ENCODE data around the gene HOGA1.
"Not testable (repeated sequence)": the region's sequence is repeated elsewhere in the genome, so short reads cannot be mapped to it uniquely, and the experiment has no call there.

HOGA1 gene

GRCh38 chr10:97631098-97631497 is 46.9 kb downstream of the HOGA1 start:
- Mint-ChIP-seq H3K9me3 (no peaks in the 10 kb centered on the region), H3K27ac (no peak overlapping the region), H3K4me3 (no peak overlapping the region), H3K36me3 (no peaks in the 10 kb centered on the region), H3K4me1 (peaks cover 16% of the 10 kb centered on the region), H3K27me3 (peaks cover 8% of the 10 kb centered on the region)
- DNase-seq = no peak
- CTCF ChIA-PET = no interaction called here

GRCh38 chr10:97632949-97633884 is 49.0 kb downstream of the HOGA1 start, which contains the start of gene MORN4:
MORN4 (minus strand) TSS chr10:97633500; CDS start chr10:97619653, 13,847 bp downstream.
- Mint-ChIP-seq H3K27me3 (peaks cover 8% of the 10 kb centered on the region), H3K9me3 (no peaks in the 10 kb centered on the region), H3K4me1 (peaks cover 16% of the 10 kb centered on the region), H3K36me3 (no peaks in the 10 kb centered on the region), H3K27ac (peak within 1 kb of the TSS; percentile 82), H3K4me3 (peak within 1 kb of the TSS; percentile 94)
- peak; percentile 94 for DNase-seq
- CTCF ChIA-PET = interaction anchor here (1.2 kb wide), 1 partner anchor 16 kb away, joined by 3 read pairs; no protein-coding TSS in a partner anchor

GRCh38 chr10:97633921-97634320 is 49.7 kb downstream of the HOGA1 start:
- peaks cover 16% of the 10 kb centered on the region for H3K4me1 Mint-ChIP-seq
- CTCF ChIA-PET = interaction anchor here (1.2 kb wide), 1 partner anchor 15 kb away, joined by 3 read pairs; no protein-coding TSS in a partner anchor
- H3K9me3 Mint-ChIP-seq = no peaks in the 10 kb centered on the region
- no peaks in the 10 kb centered on the region for H3K36me3 Mint-ChIP-seq
- DNase-seq = peak; percentile 23
- H3K4me3 Mint-ChIP-seq = peak overlapping the region; percentile 94
- H3K27me3 Mint-ChIP-seq = peaks cover 8% of the 10 kb centered on the region
- H3K27ac Mint-ChIP-seq = peak overlapping the region; percentile 60

GRCh38 chr10:97635577-97635976 is 51.4 kb downstream of the HOGA1 start:
- H3K9me3 Mint-ChIP-seq = no peaks in the 10 kb centered on the region
- peaks cover 23% of the 10 kb centered on the region for H3K4me1 Mint-ChIP-seq
- no peak overlapping the region for H3K27ac Mint-ChIP-seq
- CTCF ChIA-PET = no interaction called here
- no peaks in the 10 kb centered on the region for H3K36me3 Mint-ChIP-seq
- H3K4me3 Mint-ChIP-seq = no peak overlapping the region
- peaks cover 12% of the 10 kb centered on the region for H3K27me3 Mint-ChIP-seq
- no peak for DNase-seq

GRCh38 chr10:97639090-97639489 is 54.9 kb downstream of the HOGA1 start:
- H3K4me1 Mint-ChIP-seq = peaks cover 26% of the 10 kb centered on the region

GRCh38 chr10:97640174-97640867 is 56.1 kb downstream of the HOGA1 start, which contains the start of gene PI4K2A:
PI4K2A (plus strand) TSS chr10:97640671; CDS start chr10:97640743, 72 bp downstream.
- CTCF ChIA-PET = no interaction called here
- peak within 1 kb of the TSS; percentile 97 for H3K4me3 Mint-ChIP-seq
- H3K4me1 Mint-ChIP-seq = peaks cover 26% of the 10 kb centered on the region
- DNase-seq = peak; percentile 100
- peaks cover 4% of the 10 kb centered on the region for H3K27me3 Mint-ChIP-seq
- peaks cover 10% of the 10 kb centered on the region for H3K36me3 Mint-ChIP-seq
- no peaks in the 10 kb centered on the region for H3K9me3 Mint-ChIP-seq
- H3K27ac Mint-ChIP-seq = peak within 1 kb of the TSS; percentile 93

More at GRCh38 chr10:97639090-97639489, 54.9 kb downstream of the HOGA1 start:
- CTCF ChIA-PET = interaction anchor here (0.7 to 0.9 kb wide), 2 partner anchors 38 to 601 kb away, joined by 3 read pairs; no protein-coding TSS in a partner anchor
- not testable (repeated sequence) for H3K4me3 Mint-ChIP-seq, DNase-seq, H3K36me3 Mint-ChIP-seq, H3K27ac Mint-ChIP-seq, H3K9me3 Mint-ChIP-seq, H3K27me3 Mint-ChIP-seq

GRCh38 chr10:97640868-97641811 is 57.0 kb downstream of the HOGA1 start:
- Mint-ChIP-seq H3K27ac (peak overlapping the region; percentile 93), H3K4me1 (peaks cover 26% of the 10 kb centered on the region), H3K36me3 (peaks cover 13% of the 10 kb centered on the region), H3K4me3 (peak overlapping the region; percentile 97), H3K9me3 (no peaks in the 10 kb centered on the region), H3K27me3 (peaks cover 4% of the 10 kb centered on the region)
- peak; percentile 50 for DNase-seq
- CTCF ChIA-PET = no interaction called here

- Mint-ChIP-seq H3K4me1 (peaks cover 28% of the 10 kb centered on the region), H3K36me3 (peaks cover 13% of the 10 kb centered on the region), H3K4me3 (peak overlapping the region; percentile 97)
- not testable (repeated sequence) for DNase-seq, H3K27me3 Mint-ChIP-seq, H3K9me3 Mint-ChIP-seq, H3K27ac Mint-ChIP-seq
- CTCF ChIA-PET = interaction anchor here (0.6 kb wide), 1 partner anchor 329 kb away, joined by 3 read pairs; no protein-coding TSS in a partner anchor
Observed at GRCh38 chr10:97642471-97643159, 58.4 kb downstream of the HOGA1 start.

GRCh38 chr10:97643441-97643985 is 59.3 kb downstream of the HOGA1 start:
- Mint-ChIP-seq H3K4me3 (no peak overlapping the region), H3K27ac (no peak overlapping the region), H3K4me1 (peaks cover 32% of the 10 kb centered on the region), H3K36me3 (peaks cover 13% of the 10 kb centered on the region), H3K9me3 (no peaks in the 10 kb centered on the region), H3K27me3 (peaks cover 4% of the 10 kb centered on the region)
- DNase-seq = no peak
- CTCF ChIA-PET = no interaction called here

GRCh38 chr10:97644936-97645335 is 60.7 kb downstream of the HOGA1 start:
- CTCF ChIA-PET = no interaction called here
- Mint-ChIP-seq H3K4me3 (no peak overlapping the region), H3K36me3 (peaks cover 13% of the 10 kb centered on the region), H3K27ac (no peak overlapping the region), H3K4me1 (peaks cover 41% of the 10 kb centered on the region), H3K9me3 (no peaks in the 10 kb centered on the region), H3K27me3 (no peaks in the 10 kb centered on the region)
- no peak for DNase-seq

GRCh38 chr10:97647556-97647955 is 63.4 kb downstream of the HOGA1 start:
- Mint-ChIP-seq H3K4me1 (peaks cover 25% of the 10 kb centered on the region), H3K27ac (no peak overlapping the region), H3K27me3 (no peaks in the 10 kb centered on the region), H3K4me3 (no peak overlapping the region), H3K9me3 (no peaks in the 10 kb centered on the region), H3K36me3 (peaks cover 12% of the 10 kb centered on the region)
- DNase-seq = no peak
- CTCF ChIA-PET = no interaction called here

- Mint-ChIP-seq H3K27me3 (no peaks in the 10 kb centered on the region), H3K27ac (peak overlapping the region; percentile 53), H3K36me3 (peaks cover 15% of the 10 kb centered on the region), H3K4me1 (peaks cover 16% of the 10 kb centered on the region), H3K4me3 (no peak overlapping the region), H3K9me3 (no peaks in the 10 kb centered on the region)
- peak; percentile 32 for DNase-seq
- CTCF ChIA-PET = interaction anchor here (0.6 to 1.2 kb wide), 3 partner anchors 15 to 28 kb away, joined by 3 to 4 read pairs (median 3); partner anchors contain the start of gene MORN4
Observed at GRCh38 chr10:97648562-97649404, 64.6 kb downstream of the HOGA1 start.

Data from activated naive CD4-positive, alpha-beta T cell treated with anti-CD3 and anti-CD28 coated beads, Interleukin-2, amount 10 ng/mL, durations not matched to agents 7 days and 5 days (primary cell).